HepG2 (cell line): Measurements from ENCODE around the gene PRKD2. TPM values are rescaled to one million over a fixed set of nuclear protein-coding genes. Genes with fewer than 3 reads are reported as not detected.

Experiments used
- AGO1 ChIP-seq: fragments of 200-400 bp; formaldehyde crosslinking; IDR thresholded peaks from 2 replicates; pipeline ENCODE4 v1.6.1; 2017; ENCODE audit warnings: mild to moderate bottlenecking, low read depth, low read length, moderate library complexity; ENCODE audit not compliant: poor library complexity, severe bottlenecking
- ARID5B ChIP-seq: IDR thresholded peaks from 2 replicates; pipeline ENCODE4 v1.4.0; 2020; ENCODE audit warnings: mild to moderate bottlenecking, missing genetic modification reagents
- ARNTL ChIP-seq: sonication (generic); formaldehyde crosslinking; IDR thresholded peaks from 2 replicates; pipeline ENCODE4 v1.4.0; 2020; ENCODE audit warnings: mild to moderate bottlenecking, missing genetic modification reagents
- ASH2L ChIP-seq: fragments of 300-600, 200-600 bp; sonication (generic); IDR thresholded peaks from 2 replicates; pipeline ENCODE4 v1.7.0; 2017; ENCODE audit warnings: low read depth, mild to moderate bottlenecking, moderate library complexity, mixed read lengths, low read length; ENCODE audit not compliant: insufficient read length
- DNMT3B ChIP-seq: conservative IDR thresholded peaks from 2 replicates; pipeline ENCODE4 v1.6.1; 2016; ENCODE audit warnings: missing biosample characterization, control low read depth
- ESRRA ChIP-seq: sonication (generic); formaldehyde crosslinking; IDR thresholded peaks from 2 replicates; pipeline ENCODE4 v1.5.1; 2020; ENCODE audit warnings: mild to moderate bottlenecking, low read depth, missing genetic modification reagents
- FOSL1 ChIP-seq: sonication (generic); formaldehyde crosslinking; IDR thresholded peaks from 2 replicates; pipeline ENCODE4 v1.9.0; 2021; ENCODE audit warnings: missing genetic modification reagents, borderline replicate concordance
- GATAD1 ChIP-seq: IDR thresholded peaks from 2 replicates; pipeline ENCODE4 v1.6.1; 2016; ENCODE audit warnings: missing genetic modification reagents, missing compliant biosample characterization
- IRF9 ChIP-seq: sonication (generic); formaldehyde crosslinking; IDR thresholded peaks from 2 replicates; pipeline ENCODE4 v1.8.0; 2022; ENCODE audit warnings: missing genetic modification reagents, mild to moderate bottlenecking, borderline replicate concordance
- KDM5A ChIP-seq: fragments of 200-600 bp; sonication (generic); IDR thresholded peaks from 2 replicates; pipeline ENCODE4 v1.7.0; 2018; ENCODE audit warnings: antibody characterized with exemption, mild to moderate bottlenecking, low read length, borderline replicate concordance
- LCORL ChIP-seq, 2 experiments: fragments of 450-650 bp in 1 of 2; sonication (generic) in 1 of 2; formaldehyde crosslinking in 1 of 2; IDR thresholded peaks; 2 replicates each; pipeline versions ENCODE4 v1.5.0 to v1.6.1; 2017 to 2020; ENCODE audit warnings: antibody characterized with exemption in 1 of 2, missing genetic modification reagents in 1 of 2
- MLLT10 ChIP-seq: sonication (generic); formaldehyde crosslinking; IDR thresholded peaks from 2 replicates; pipeline ENCODE4 v1.4.0; 2020; ENCODE audit warnings: missing genetic modification reagents
- MYPOP ChIP-seq: sonication (generic); formaldehyde crosslinking; IDR thresholded peaks from 2 replicates; pipeline ENCODE4 v1.8.1; 2023; ENCODE audit warnings: mild to moderate bottlenecking, moderate library complexity, missing genetic modification reagents
- NR2F2 ChIP-seq: IDR thresholded peaks from 2 replicates; pipeline ENCODE4 v1.6.1; 2012; ENCODE audit warnings: low read depth, inconsistent platforms, borderline replicate concordance
- NR2F6 ChIP-seq, 2 experiments: IDR thresholded peaks; 2 replicates each; pipeline ENCODE4 v1.6.1; 2016; ENCODE audit warnings: antibody characterized with exemption in 1 of 2, mild to moderate bottlenecking in 1 of 2
- SMAD1 ChIP-seq: sonication (generic); formaldehyde crosslinking; IDR thresholded peaks from 2 replicates; pipeline ENCODE4 v1.4.0; 2020; ENCODE audit warnings: missing genetic modification reagents, low read depth, mild to moderate bottlenecking, borderline replicate concordance
- SNAPC2 ChIP-seq: sonication (generic); formaldehyde crosslinking; IDR thresholded peaks from 2 replicates; pipeline ENCODE4 v1.8.1; 2022; ENCODE audit warnings: mild to moderate bottlenecking, missing genetic modification reagents
- SP4 ChIP-seq: sonication (generic); formaldehyde crosslinking; IDR thresholded peaks from 2 replicates; pipeline ENCODE4 v1.8.1; 2023; ENCODE audit warnings: mild to moderate bottlenecking, missing genetic modification reagents
- THAP11 ChIP-seq: IDR thresholded peaks from 2 replicates; pipeline ENCODE4 v1.6.1; 2016; ENCODE audit warnings: missing biosample characterization, missing genetic modification reagents
- YEATS4 ChIP-seq: sonication (generic); formaldehyde crosslinking; IDR thresholded peaks from 2 replicates; pipeline ENCODE4 v1.4.0; 2020; ENCODE audit warnings: missing genetic modification reagents, borderline replicate concordance
- ZC3H13 ChIP-seq: sonication (generic); formaldehyde crosslinking; IDR thresholded peaks from 2 replicates; pipeline ENCODE4 v1.8.1; 2023; ENCODE audit warnings: mild to moderate bottlenecking, missing genetic modification reagents, moderate library complexity
- ZNF296 ChIP-seq: sonication (generic); formaldehyde crosslinking; conservative IDR thresholded peaks from 2 replicates; pipeline ENCODE4 v1.5.0; 2020; ENCODE audit warnings: mild to moderate bottlenecking, missing genetic modification reagents
- ZNF530 ChIP-seq: sonication (generic); formaldehyde crosslinking; IDR thresholded peaks from 2 replicates; pipeline ENCODE4 v1.5.0; 2020; ENCODE audit warnings: low read depth, mild to moderate bottlenecking, missing genetic modification reagents
- ZNF598 ChIP-seq: sonication (generic); formaldehyde crosslinking; IDR thresholded peaks from 2 replicates; pipeline ENCODE4 v1.5.1; 2020; ENCODE audit warnings: mild to moderate bottlenecking, missing genetic modification reagents, borderline replicate concordance
- ZNF768 ChIP-seq: sonication (generic); formaldehyde crosslinking; IDR thresholded peaks from 2 replicates; pipeline ENCODE4 v1.4.0; 2020; ENCODE audit warnings: missing genetic modification reagents
- ZNF777 ChIP-seq: sonication (generic); formaldehyde crosslinking; IDR thresholded peaks from 2 replicates; pipeline ENCODE4 v1.4.0; 2020; ENCODE audit warnings: missing genetic modification reagents
- polyA plus RNA-seq, 8 experiments: library from polyadenylated mRNA; depleted of rRNA in 3 of 8; stranded (reverse) in 7 of 8; unstranded in 1 of 8; fragments of >200 nt; fragmentation: Illumina TruSeq in 4 of 8; extraction: Trizol in 4 of 8; gene quantifications; 2 replicates each; pipeline versions ENCODE4 v1.2.1 to v1.2.3, GENCODE V29; 2011 to 2016; ENCODE audit warnings: low read depth in 4 of 8, missing spikeins in 1 of 8, mixed read lengths in 1 of 8; ENCODE audit not compliant: insufficient read depth in 1 of 8
- total RNA-seq, 5 experiments: library from RNA; depleted of rRNA; stranded (reverse); fragments of >200 nt; fragmentation: Illumina TruSeq; extraction: Trizol; gene quantifications; 2 replicates each; pipeline ENCODE4 v1.2.3, GENCODE V29; 2016; ENCODE audit warnings: low read depth in 1 of 5

PRKD2 gene
- total and polyA plus RNA-seq, 2 of the 13 experiments (the other 11 are each of a cell fraction or from before 2014, with no cell fraction given), result 6.7 to 7.3 TPM

GRCh38 chr19:46661020-46661731, 55.7 kb downstream of the PRKD2 start, which contains the start of gene DACT3 (continued):
- TF ChIP-seq ZNF598 (CRISPR knock-in tag), result no peak
- no peak for TF ChIP-seq ESRRA (CRISPR knock-in tag)
- TF ChIP-seq ASH2L, result no peak
- no peak for TF ChIP-seq DNMT3B (CRISPR knock-in tag)
- TF ChIP-seq NR2F6 (IDR thresholded peaks at IDR 0.05), result no peak
- TF ChIP-seq NR2F6 (CRISPR knock-in tag; IDR thresholded peaks at IDR 0.05), result no peak
- TF ChIP-seq ZNF777, result peak; percentile 5; the same call in 1 of the 2 replicates
- TF ChIP-seq MYPOP (CRISPR knock-in tag), result no peak
- no peak for TF ChIP-seq LCORL (IDR thresholded peaks at IDR 0.05)
- no peak for TF ChIP-seq LCORL (CRISPR knock-in tag; IDR thresholded peaks at IDR 0.05)
- TF ChIP-seq ZC3H13 (CRISPR knock-in tag), result no peak
- TF ChIP-seq GATAD1, result no peak
- TF ChIP-seq THAP11 (CRISPR knock-in tag), result peak; percentile 24; the same call in 1 of the 2 replicates
- no peak for TF ChIP-seq ZNF296
- TF ChIP-seq MLLT10 (CRISPR knock-in tag), result no peak
- no peak for TF ChIP-seq NR2F2
- TF ChIP-seq SNAPC2 (CRISPR knock-in tag), result no peak
- no peak for TF ChIP-seq ZNF530
- no peak for TF ChIP-seq ZNF768
- no peak for TF ChIP-seq ARID5B
- peak; percentile 99 for TF ChIP-seq ARNTL (CRISPR knock-in tag)
- no peak for TF ChIP-seq SMAD1
- TF ChIP-seq AGO1, result no peak
- no peak for TF ChIP-seq FOSL1 (CRISPR knock-in tag)
- no peak for TF ChIP-seq KDM5A
- TF ChIP-seq YEATS4 (CRISPR knock-in tag), result no peak
- no peak for TF ChIP-seq IRF9 (CRISPR knock-in tag)
- TF ChIP-seq SP4, result peak; percentile 99
